ENCODE data around the gene STON2. TPM values are rescaled to one million over a fixed set of nuclear protein-coding genes. Genes with fewer than 3 reads are reported as not detected.

Gene STON2
- total and polyA plus RNA-seq, 2 of the 8 experiments (the other 6 are each of a cell fraction or from before 2014, with no cell fraction given), result 8.9 to 50.0 TPM

DNA sequence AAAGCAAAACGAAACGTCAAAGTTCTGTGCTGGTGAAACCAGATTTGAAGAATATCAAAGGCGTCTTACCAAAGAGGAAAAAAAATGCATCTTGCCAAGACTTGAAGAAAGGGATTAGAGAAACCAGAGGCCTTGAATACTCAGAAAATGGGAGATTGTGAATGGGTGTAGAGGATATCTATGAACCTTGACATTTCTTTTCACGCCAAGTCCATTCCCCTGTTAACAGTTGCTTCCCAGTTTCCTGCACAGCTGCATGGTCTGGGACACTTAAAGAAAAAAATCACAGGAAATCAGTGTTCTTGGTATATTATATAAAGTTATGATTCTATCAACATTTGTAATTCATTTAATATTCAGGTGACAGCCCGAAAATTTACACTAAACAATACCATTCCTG lies 178.0 kb downstream of the STON2 start:
- Histone ChIP-seq H3K27me3 (replicated peaks in 1 of 4; ENCODE audit: control insufficient read depth in 3 of 4, extremely low read depth in 1 of 4, insufficient read depth in 3 of 4, low read length in 3 of 4) (no peaks in the 10 kb centered on the region), H4K20me1 (replicated peaks in 1 of 2; ENCODE audit: control insufficient read depth in 1 of 2, insufficient read depth in 2 of 2, low read length in 2 of 2) (no peaks in the 10 kb centered on the region), H2BK15ac (ENCODE audit: low read length) (no peak overlapping the region), H3K4ac (replicated peaks; ENCODE audit: insufficient read length, low read depth, low read length) (peak overlapping the region; percentile 80), H3K4me3 (ENCODE audit: extremely low read depth in 1 of 4, insufficient read depth in 2 of 4, low read depth in 3 of 4, low read length in 4 of 4) (peak overlapping the region; percentile 70 to 97 (median 87); a peak in 6 of 8 replicates), H3K4me2 (ENCODE audit: insufficient read depth in 1 of 2, low read depth in 2 of 2, low read length in 2 of 2) (peak overlapping the region; percentile 72 to 82), H3K4me1 (replicated peaks in 1 of 4; ENCODE audit: control insufficient read depth in 3 of 4, insufficient read depth in 4 of 4, low read length in 3 of 4) (peaks cover 0 to 5% (median 0%) of the 10 kb centered on the region in 4 experiments; a peak in 3 of 7 replicates), H3K79me2 (ENCODE audit: control insufficient read depth in 1 of 2, insufficient read depth in 2 of 2, low read length in 2 of 2) (peaks cover 0 to 27% of the 10 kb centered on the region in 2 experiments; a peak in 3 of 4 replicates), H2AK5ac (ENCODE audit: low read depth, low read length) (no peak overlapping the region), H3K36me3 (ENCODE audit: control insufficient read depth in 2 of 4, insufficient read depth in 4 of 4, low read length in 3 of 4) (no peaks in the 10 kb centered on the region), H3K27ac (ENCODE audit: low read depth, low read length) (peak overlapping the region; percentile 99; the same call in 1 of the 2 replicates), H2BK20ac (ENCODE audit: low read length) (no peak overlapping the region), H4K5ac (ENCODE audit: insufficient read length, low read depth, low read length) (peak overlapping the region; percentile 40), H3K9me3 (ENCODE audit: insufficient read depth in 2 of 2, low read depth in 1 of 2, low read length in 1 of 2) (no peaks in the 10 kb centered on the region), H3K23me2 (ENCODE audit: low read depth, low read length) (peaks cover 6% of the 10 kb centered on the region; the same call in 1 of the 2 replicates), H3K79me1 (ENCODE audit: low read depth, low read length) (no peaks in the 10 kb centered on the region), H3K23ac (ENCODE audit: insufficient read length) (no peak overlapping the region), H2BK120ac (replicated peaks; ENCODE audit: low read depth, low read length) (peak overlapping the region; percentile 7), H2BK5ac (ENCODE audit: low read depth, low read length) (peak overlapping the region; percentile 98; the same call in 1 of the 2 replicates), H3K9ac (replicated peaks in 1 of 4; ENCODE audit: extremely low read depth in 1 of 4, low read depth in 3 of 4, low read length in 3 of 4) (peak overlapping the region in 3 of 4 experiments; percentile 96 to 98 (median 97); a peak in 4 of 7 replicates), H4K8ac (ENCODE audit: extremely low read depth, insufficient read depth, low read length) (no peak overlapping the region), H2AFZ (ENCODE audit: low read length) (0 out of 2 replicates have a peak overlapping the region, but pooled peaks have one; percentile 1), H2BK12ac (ENCODE audit: low read depth, low read length) (peak overlapping the region; percentile 95; the same call in 1 of the 2 replicates), H3K14ac (ENCODE audit: insufficient read length) (no peak overlapping the region), H3K18ac (ENCODE audit: extremely low read depth, low read length) (peak overlapping the region; percentile 88; the same call in 1 of the 2 replicates), H3K56ac (replicated peaks; ENCODE audit: insufficient read length, low read depth, low read length) (no peak overlapping the region), H4K91ac (replicated peaks; ENCODE audit: insufficient read length, low read length) (no peak overlapping the region)
- 63% methylated on average over 5 of the region's 5 CpGs; no CpG with 5 or more reads in 1 of the 2 experiments for WGBS, 2 experiments (ENCODE audit: extremely low coverage in 1 of 2, insufficient coverage in 1 of 2, insufficient read length in 1 of 2, insufficient replicate concordance in 2 of 2, low coverage in 1 of 2, low lambda C conversion rate in 2 of 2, missing lambda C conversion rate in 1 of 2)
- ChIA-PET POLR2A (ENCODE audit: partially characterized antibody) (interaction anchor here (0.6 to 4.0 kb wide), 10 partner anchors 11 to 281 kb away, joined by 3 to 38 read pairs (median 4); no protein-coding TSS in a partner anchor), CTCF (ENCODE audit: partially characterized antibody) (interaction anchor here (0.8 to 1.7 kb wide), 4 partner anchors 11 to 242 kb away, joined by 3 to 7 read pairs (median 4); no protein-coding TSS in a partner anchor)
- FAIRE-seq (no peak), DNase-seq (ENCODE audit: low read depth in 1 of 2, low spot score in 2 of 2) (no peak)
- TF ChIP-seq CBX8 (IDR thresholded peaks at IDR 0.05; ENCODE audit: borderline replicate concordance, low read depth, low read length) (no peak), POU5F1 (IDR thresholded peaks at IDR 0.05; ENCODE audit: low read depth, low read length) (no peak), KDM4A (IDR thresholded peaks at IDR 0.05; ENCODE audit: low read depth, low read length, severe bottlenecking) (no peak), BACH1 (IDR thresholded peaks at IDR 0.05; ENCODE audit: low read length) (no peak), BCL11A (IDR thresholded peaks at IDR 0.05; ENCODE audit: low read depth in 2 of 2, low read length in 2 of 2) (no peak), YY1 (IDR thresholded peaks at IDR 0.05; ENCODE audit: low read depth, low read length) (no peak), TEAD4 (IDR thresholded peaks at IDR 0.05; ENCODE audit: low read depth, low read length) (no peak), BRCA1 (IDR thresholded peaks at IDR 0.05; ENCODE audit: low read depth, low read length) (no peak), CREB1 (IDR thresholded peaks at IDR 0.05) (no peak), EZH2 (IDR thresholded peaks at IDR 0.05; ENCODE audit: low read depth, low read length, severe bottlenecking) (no peak), KDM5A (IDR thresholded peaks at IDR 0.05; ENCODE audit: low read length) (no peak), POLR2A (IDR thresholded peaks at IDR 0.05; ENCODE audit: control extremely low read depth in 1 of 2, low read depth in 2 of 2, low read length in 2 of 2) (no peak)
- TF ChIP-seq, protein P1, sequence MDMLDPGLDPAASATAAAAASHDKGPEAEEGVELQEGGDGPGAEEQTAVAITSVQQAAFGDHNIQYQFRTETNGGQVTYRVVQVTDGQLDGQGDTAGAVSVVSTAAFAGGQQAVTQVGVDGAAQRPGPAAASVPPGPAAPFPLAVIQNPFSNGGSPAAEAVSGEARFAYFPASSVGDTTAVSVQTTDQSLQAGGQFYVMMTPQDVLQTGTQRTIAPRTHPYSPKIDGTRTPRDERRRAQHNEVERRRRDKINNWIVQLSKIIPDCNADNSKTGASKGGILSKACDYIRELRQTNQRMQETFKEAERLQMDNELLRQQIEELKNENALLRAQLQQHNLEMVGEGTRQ (IDR thresholded peaks at IDR 0.05; ENCODE audit: low read length), result no peak

Data from H1 (cell line).